Stimulated activated CD4-positive, alpha-beta T cell treated with anti-CD3 and anti-CD28 coated beads, Interleukin-2, amount 100 ng/mL, for 48 hours (primary cell): ENCODE data around the gene CTSO.
"Not testable (repeated sequence)": the region's sequence is repeated elsewhere in the genome, so short reads cannot be mapped to it uniquely, and the experiment has no call there.

Experiments
- DNase-seq, 2 donors: peaks; one replicate each; pipeline ENCODE4 v3.0.0-alpha.2; 2020

Gene CTSO

DNA sequence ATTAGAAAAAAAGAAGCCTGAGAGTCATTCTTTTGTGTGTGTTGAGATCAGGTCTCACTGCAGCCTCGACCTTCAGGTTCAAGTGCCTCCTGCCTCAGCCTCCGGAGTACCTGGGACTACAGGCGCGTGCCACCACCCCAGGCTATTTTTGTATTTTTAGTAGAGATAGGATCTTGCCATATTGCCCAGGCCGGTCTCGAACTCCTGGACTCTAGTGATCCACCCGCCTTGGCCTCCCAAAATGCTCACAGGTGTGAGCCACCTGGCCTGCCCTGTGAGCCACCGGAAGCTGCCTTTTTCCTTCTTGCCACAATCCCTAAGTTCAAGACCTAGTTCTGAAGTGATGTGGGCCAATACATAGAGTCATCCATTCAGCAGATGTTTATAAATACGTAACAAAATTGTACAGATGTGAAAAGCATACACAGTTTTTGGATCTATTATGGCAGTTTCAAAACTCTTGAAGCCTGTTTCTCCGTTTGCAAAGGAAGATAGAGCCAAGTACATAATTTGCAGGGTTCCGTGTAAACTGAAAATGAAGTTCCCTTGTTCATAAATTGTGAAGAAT is 536 bp upstream of the CTSO start:
- DNase-seq, result no peak

DNA sequence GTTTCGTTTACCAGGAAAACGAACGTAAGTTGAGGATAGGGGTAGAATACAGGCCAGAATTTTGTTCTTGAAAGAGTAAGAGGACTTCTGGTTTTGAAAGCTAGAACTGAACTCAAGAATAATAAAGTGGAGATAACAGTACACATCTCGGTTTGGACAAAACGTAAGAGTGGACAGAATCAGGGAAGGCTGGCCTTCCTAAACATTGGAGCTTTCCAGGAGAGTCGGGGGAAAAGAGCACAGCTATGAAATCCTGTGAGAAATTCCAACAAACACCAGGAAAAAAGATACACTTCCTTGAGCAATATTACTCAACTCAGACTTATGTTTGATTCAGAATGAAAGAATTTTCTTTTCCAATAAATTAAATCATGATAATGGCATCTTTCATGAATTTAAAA is 1.2 kb downstream of the CTSO start:
- no peak for DNase-seq

DNA sequence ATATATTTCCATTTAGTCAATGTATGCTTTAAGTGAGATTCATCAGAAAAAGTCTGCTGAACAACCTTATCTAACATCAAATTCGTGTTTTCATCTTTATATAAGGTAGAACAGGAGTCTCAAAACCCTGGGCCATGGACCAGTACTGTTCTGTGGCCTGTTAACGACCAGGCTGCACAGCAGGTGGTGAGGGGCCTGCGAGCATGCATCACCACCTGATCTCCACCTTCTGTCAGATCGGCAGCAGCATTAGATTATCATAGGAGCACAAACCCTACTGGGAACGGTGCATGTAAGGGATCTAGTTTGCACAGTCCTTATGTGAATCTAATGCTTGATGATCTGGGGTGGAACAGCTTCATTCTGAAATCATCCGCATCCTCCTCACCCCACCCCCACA is 3.2 kb downstream of the CTSO start:
- DNase-seq, result no peak

DNA sequence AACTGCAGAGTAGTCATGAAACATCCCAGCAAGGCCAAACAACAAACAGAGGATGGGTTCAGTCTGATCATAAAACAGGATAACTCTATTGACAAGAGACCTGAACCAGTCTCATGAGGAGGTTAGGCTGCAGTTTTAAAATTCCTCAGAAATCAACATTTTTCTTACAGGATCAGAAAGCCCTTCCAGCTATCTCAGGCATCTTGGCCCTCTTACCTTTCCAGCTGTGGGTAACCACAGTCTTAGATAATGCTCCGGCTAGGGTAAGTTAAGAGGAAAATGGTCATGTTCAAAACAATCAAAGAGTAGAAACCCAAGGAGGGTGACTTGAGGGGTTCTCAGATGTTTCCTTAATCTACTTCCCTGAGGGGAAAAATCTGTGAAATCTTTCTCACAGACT is 5.1 kb downstream of the CTSO start:
- no peak for DNase-seq

DNA sequence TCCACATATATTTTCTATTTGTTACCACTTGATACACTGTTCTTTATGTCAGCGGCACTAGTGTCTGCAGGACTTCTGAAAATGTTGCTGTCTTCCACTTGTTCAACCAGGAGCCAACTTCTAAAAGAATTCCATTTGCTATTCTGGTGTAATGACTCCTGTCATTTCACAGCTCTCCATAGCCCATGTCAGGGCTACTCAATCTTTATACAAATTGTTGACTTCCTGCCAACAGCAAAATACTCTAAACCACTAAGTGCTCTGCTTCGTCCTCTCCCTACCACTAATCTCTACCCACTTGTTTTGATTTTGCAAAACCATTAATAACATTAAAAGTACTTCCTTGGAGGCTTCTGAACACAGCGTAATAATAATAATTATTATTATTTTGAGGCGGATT is 7.2 kb downstream of the CTSO start:
- DNase-seq, result no peak

DNA sequence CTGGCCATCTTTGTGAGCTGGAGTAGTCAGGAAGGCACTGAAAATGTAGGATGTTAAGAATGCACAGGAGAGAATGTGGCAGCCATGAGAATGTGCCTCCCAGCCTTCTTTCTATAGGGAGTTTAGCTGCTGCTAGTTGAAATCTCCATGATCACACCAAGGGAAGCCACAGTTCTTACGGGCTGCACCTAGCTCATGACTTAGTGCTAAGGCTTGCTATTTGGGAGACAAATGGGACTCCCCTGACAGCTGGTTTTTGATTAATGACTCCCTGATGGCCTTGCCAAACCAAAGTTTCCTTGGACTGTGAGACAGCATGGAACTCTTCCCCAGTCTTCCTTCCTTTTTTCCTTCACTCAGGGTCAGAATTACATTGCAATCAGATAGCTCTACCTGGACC is 9.2 kb downstream of the CTSO start:
- DNase-seq, result no peak

DNA sequence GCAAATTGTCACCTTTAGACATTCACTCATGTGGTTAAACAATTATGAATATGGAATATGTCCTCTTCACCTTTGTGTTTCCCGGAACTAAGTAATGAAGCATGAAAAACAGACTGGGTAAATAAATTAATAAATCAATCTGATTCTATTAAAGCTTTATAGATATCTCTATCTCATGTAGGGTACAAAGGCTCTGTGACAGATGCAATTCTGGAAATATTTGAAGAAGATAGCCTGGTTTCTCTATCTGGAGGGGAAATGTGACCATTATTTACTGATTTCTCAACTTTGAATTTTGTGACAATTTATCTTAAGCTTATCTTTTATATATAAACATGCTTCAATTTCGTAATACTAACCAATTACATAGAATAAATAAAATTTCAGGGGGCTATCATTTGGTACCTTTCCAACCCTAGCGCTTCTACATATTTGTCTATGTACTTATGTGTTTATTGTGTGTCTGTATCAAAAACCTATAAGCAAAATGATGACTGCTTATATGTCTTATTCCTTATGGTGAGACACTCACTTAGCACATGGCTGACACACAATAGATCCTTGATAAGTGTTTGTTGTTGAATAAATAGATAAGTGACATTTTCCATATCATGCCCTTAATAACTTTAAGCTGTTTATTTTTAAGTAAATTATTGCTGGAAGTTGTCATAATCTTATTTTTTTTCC is 9.9 kb downstream of the CTSO start:
- DNase-seq, result no peak

DNA sequence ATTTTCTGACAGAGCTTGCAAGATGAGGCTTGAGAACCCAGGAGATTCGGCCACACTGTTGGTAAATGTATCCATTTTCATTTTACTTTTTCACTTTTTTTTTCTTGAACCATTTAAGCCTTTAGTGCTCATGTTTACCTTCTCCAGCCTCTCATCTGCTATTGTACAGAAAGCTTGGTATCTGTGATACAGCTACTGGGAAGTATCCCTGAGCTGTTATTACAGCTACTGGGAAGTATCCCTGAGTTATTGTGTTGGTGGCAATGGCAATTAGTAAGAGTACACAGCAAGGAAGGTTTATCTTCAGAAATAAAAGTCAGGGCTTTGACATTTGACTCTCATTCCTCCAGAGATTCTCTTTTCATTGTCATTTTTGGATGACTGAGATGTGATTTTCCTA is 11.8 kb downstream of the CTSO start:
- no peak for DNase-seq

DNA sequence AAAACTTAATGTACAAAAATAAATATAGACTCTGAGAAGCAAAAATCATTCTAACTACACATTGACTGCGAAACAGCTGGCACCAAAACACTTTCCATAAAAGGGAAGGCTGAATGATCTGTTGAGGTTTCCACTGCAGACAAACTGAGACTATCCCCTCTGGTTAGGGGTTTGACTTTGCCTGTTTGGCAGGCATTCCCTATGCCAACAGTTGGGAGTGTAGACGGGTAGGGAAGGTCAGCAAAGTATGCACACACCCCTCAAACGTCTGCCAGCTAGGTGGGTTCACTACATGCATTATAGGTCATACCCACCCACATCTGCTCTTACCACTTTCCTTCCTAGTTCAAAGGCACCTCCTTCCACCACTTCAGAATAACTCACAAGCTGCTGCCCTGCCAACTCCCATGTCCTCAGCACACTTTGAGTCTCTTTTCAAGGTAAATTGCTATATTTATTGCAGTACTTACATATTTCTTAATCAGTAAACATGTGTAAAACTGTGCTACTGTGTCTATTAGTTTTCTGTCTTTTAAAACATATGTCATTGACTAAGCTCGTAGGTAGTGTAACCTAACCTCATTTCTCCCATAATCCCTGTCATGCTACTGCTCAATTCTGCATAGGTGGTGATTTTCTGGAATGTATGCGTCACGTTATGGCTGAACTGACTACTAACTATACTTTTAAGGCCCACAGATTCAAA is 12.4 kb downstream of the CTSO start:
- no peak for DNase-seq

DNA sequence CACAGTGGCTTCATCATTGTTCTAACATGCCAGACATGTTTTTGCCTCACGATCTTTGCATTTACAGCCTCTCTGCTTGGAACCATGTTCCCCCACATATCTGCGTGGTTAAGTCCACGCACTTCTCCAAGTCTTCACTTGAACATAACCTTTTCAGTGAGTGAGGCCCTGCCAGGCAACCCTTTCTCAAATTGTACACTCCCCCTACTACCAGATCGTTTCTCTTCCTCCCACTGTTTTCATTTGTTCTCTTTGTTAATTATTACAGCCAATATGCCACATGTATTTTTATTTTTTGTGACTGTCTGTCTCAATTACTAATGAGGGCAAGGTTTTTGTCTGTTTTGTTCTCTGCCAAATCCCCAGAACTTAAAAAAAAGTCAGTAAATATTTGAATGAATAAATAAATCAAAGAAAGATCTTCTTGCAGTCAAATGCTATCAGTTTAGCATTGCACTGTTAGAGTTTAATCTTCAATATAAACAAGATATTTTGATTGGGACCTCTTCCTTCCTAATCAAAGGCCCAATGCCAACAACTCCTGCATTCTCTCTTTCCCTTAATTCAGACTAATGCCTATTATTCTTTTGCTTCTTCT is 18.2 kb downstream of the CTSO start:
- DNase-seq, result no peak

DNA sequence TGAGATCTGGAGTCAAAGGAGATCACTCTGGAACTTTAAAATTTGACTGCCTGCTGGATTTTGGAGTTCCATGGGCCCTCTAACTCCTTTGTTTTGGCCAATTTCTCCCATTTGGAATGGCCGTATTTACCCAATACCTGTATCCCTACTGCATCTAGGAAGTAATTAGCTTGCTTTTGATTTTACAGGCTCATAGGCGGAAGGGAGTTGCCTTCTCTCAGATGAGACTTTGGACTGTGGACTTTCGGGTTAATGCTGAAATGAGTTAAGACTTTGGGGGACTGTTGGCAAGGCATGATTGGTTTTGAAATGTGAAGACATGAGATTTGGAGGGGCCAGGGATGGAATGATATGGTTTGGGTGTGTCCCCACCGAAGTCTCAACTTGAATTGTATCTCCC is 19.0 kb downstream of the CTSO start:
- not testable (repeated sequence) for DNase-seq

DNA sequence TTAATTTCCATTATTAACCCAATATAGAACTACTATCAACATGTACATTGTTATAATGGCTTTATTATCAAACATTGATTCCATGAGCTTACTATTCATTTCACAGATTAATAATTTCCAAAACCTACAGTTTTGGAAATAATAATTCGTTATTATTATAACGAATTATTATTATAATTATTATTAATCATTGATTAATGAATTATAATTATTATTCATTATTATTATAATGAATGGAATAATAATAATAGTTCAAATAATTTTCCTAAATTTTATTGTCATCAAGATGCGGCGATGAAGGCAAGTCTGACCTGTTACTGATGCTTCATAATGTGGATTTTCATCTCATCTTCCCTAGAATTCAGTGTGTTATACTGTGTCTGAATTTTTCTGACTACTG is 22.0 kb downstream of the CTSO start:
- no peak for DNase-seq

DNA sequence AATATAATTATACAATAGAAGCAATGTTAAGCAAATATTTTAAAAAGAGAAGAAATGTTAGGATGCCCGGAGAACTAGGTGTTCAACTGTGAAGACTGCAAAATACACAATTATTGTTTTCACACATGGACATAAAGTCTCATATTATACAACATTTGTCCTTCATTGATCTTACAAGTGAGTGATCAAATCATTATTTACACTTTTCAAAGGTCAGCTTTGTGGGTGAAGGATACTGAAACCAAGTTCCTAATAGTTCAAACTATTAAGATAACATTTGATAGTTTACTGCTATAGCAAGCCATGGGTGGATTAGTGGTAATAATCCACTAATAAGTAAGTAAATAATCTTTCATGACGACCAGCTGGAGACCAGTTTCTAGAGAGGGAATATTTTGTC is 23.3 kb downstream of the CTSO start:
- DNase-seq, result no peak

DNA sequence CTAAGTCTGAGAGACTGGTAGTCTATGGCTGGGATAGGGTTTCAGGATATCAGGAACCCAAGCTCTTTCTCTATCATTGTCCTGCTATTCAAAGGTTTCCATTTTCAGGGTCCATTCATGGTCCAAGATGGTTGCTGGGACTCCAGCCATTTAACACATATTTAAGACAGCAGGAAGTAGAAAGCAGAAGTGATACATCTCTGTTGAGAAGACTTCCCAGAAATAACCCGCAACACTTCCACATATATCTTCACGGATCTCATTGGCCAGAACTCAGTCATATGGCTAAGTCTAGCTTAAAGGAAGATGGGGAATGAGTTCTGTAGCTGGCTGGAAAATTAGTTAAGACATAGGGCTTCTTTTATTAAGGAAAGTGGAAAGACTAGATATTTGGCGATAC is 23.8 kb downstream of the CTSO start:
- DNase-seq, result no peak

DNA sequence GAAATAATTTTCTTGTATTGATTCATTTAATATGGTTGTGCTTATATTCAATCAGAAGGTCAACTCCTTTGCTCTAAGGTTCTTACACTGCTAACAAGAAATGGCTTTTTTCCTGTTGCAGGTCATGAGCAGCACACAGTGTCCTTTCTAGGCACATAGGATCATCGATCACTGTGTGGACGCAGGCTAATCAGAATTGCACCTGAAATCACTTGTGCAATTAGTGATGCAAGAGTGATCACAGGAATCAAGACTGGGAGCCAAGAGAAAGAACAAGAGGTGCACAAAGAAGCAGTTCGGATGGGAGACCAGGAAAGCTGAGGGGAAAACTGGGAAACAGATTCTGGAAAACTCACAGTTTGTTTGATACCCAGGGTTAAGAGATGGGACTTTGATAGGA is 29.0 kb downstream of the CTSO start:
- DNase-seq, result no peak

DNA sequence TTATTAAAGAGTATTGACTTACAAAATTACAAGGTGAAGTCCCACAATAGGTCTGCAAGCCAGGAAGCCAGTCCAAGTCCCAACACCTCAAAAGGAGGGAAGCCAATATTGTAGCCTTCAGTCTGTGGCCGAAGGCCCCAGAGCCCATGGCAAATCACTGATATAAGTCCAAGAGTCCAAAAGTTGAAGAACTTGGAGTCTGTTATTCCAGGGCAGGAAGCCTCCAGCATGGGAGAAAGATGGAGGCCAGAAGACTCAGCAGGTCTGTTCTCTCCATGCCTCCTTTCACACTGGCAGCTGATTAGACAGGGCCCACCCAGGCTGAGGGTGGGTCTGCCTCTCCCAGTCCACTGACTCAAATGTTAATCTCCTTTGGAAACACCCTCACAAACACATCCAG is 32.1 kb downstream of the CTSO start:
- DNase-seq, result no peak

DNA sequence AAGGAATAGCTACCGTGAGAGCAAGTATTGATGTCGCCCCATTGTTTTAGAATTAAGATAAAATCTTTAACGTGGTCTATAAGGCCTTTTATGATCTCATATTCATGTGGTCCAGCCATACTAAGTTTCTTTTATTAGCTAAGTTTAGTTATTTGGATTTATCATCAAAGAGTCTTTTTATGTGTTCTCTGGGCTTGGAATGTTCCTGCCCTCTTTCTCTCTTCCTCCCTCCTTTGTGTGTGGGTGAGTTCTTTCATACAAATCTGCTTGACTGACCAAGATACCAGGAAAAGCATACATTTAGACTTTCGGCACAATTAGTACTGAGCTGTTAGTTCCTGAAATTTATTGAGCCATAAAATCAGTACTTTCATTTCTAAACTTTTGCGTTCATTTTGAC is 38.9 kb downstream of the CTSO start:
- no peak for DNase-seq

DNA sequence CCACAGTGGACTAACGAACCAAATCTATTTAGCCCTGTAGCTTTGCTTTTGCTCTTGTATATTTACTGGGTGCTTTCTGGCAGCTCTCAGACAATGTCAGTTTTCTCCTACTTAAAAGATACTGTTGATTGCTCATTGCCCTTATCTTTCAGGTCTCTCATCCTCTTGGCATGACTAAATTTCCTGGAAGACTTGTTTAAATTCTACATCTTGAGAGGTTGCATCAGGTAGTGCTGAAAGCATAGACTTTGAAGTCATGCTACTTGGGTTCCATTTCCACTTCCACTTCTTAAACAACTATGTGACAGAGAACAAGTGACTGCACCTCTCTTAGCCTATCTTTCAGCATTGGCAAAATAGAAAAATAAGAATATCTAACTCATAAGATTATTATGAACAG is 41.8 kb downstream of the CTSO start:
- DNase-seq, result no peak

DNA sequence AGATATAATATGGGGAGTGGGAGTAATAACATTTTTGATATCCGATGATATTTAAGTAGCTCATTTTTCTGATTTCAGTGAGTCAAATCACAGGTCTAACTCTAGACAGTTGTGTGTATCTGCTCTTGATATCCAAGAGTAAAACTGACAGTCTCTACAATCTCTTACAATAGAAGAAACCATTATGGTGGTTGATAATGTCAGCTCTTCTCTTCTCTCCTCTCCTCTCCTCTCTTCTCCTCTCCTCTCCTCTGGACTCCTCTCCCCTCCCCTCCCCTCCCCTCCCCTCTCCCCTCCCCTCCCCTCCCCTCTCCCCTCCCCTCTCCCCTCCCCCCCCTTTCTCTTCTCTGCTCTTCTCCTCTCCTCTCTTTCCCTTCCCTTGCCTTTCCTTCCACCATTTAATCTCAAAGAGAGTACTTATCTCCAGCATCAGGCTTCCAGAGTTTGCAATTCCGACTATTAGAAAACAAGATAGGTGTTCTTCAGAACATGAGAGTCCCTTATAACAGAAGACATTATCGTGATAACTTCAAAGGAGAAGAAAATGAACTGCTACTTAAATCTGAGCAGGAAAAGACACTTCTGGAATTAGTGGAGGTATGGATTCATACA is 43.9 kb downstream of the CTSO start:
- no peak for DNase-seq

DNA sequence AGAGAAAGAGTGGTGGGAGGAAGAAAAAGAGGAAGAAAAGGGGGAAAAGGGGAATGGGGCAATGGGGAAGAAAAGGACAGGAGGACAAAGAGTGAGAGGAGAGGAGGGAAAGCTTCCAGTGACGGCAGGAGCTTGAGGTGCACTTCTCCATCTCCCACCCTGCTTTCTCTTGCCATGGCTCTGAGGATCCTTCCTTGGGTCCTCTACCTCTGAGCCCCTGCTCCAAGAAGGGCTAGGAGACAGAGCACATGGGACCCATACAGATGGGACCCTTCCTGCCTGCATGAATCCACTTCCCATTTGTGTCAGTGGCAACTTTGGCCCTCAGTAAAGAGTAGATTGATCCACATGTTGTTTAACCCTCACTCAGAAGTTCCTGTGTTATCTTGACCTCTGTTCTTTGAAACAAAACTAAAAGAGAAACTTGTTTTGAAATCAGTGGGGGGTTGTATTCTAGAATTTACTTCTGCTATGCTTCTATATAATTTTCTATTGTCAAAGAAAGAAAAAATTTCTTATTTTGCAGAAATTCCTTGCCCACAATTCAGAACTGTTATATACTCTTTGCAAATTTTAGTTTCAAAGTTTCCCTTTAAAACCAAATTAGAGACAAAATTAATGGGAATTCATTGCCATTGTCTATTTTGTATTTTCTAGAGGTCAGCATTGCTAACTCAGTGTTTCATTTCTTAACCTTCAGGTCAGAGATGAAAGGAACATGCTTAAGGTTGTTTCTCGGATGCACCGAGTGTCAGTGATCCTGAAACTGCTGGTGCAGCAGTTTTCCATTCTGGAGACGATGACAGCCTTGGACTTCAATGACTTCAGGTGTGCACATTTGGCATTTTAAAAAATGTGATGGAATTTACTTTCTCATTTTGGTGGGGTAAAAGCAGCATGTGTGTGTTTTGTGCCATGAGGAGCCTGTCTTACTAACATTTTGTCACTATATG is 45.2 kb downstream of the CTSO start:
- no peak for DNase-seq

DNA sequence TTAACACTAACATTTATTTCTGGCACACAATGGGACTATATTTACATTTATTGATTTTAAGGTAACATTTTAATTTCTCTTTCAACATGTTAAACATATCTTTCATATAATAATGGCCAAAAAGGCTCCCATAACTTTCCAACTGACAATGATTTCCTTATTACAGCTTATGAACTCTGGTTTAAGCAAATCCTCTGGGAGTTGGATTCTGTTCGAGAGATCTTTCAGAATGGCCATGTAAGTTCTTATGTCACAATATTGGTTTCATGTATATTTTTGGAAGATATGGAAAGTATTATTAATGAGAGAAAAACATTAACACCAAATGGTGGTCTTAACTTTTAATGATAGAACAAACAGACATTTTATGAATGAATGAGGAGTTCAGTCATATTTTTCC is 46.1 kb downstream of the CTSO start:
- DNase-seq, result no peak

DNA sequence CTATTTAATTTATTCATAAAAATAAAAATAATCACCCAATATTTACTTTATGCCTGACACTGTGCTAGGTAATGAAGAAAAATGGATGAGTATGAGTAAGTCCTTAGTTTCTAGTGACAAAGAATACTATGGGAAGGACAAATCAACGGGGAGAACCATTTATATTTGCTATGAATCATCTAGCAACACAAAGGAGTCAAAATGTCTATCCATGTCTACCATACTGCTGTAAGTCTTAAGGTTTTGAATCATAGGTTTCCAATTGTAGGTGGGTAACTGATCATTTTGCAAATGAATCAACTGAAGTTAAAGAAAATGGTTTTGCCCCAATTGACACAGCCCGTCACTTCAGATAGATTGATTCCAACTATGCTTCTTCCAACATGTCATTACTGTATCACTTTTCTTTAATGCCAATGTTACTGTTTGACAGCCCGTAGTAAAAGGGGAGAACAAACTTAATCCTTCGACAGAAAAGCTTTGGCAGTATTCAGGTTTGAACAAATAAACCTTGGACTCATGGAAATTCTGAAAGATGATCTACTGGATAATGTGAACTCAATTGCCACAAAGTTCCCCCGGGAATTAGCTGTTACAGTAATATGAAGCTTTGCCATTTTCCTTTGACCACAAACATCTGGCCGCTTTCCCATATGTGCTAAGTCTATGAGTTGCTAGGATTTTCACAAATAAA is 47.0 kb downstream of the CTSO start:
- no peak for DNase-seq
